ENCODE results near the gene LNX2.

The LNX2 gene

GRCh38 chr13:27578121-27579030 is 42.0 kb downstream of the LNX2 start:
- Histone ChIP-seq H3K9me3 (ENCODE audit: insufficient read depth, low read length) (no peaks in the 10 kb centered on the region), H3K9ac (ENCODE audit: low read length) (no peak overlapping the region), H3K79me2 (ENCODE audit: low read length) (peaks cover 23% of the 10 kb centered on the region), H4K20me1 (ENCODE audit: insufficient read depth, low read length) (peaks cover 9% of the 10 kb centered on the region), H2AFZ (ENCODE audit: low read depth, low read length) (no peak overlapping the region), H3K4me1 (ENCODE audit: low read length) (no peaks in the 10 kb centered on the region), H3K36me3 (replicated peaks; ENCODE audit: low read depth, low read length) (peaks cover 47% of the 10 kb centered on the region), H3K4me3 (ENCODE audit: low read length) (no peak overlapping the region), H3K4me2 (ENCODE audit: low read length) (no peak overlapping the region), H3K27ac (ENCODE audit: low read length) (no peak overlapping the region), H3K27me3 (ENCODE audit: low read depth, low read length) (no peaks in the 10 kb centered on the region)
- TF ChIP-seq CTCF (IDR thresholded peaks at IDR 0.05; ENCODE audit: low read depth, low read length) = no peak
- TF ChIP-seq EZH2phosphoT487 (IDR thresholded peaks at IDR 0.05; ENCODE audit: low read depth) = no peak

- Histone ChIP-seq H3K9me3 (ENCODE audit: insufficient read depth, low read length) (no peaks in the 10 kb centered on the region), H3K4me1 (ENCODE audit: low read length) (peaks cover 20% of the 10 kb centered on the region), H3K27me3 (ENCODE audit: low read depth, low read length) (no peaks in the 10 kb centered on the region), H4K20me1 (ENCODE audit: insufficient read depth, low read length) (0 out of 2 replicates have a peak, but pooled peaks cover 6% of the 10 kb centered on the region), H3K36me3 (replicated peaks; ENCODE audit: low read depth, low read length) (peaks cover 29% of the 10 kb centered on the region), H3K27ac (ENCODE audit: low read length) (no peak overlapping the region), H3K4me2 (ENCODE audit: low read length) (no peak overlapping the region), H3K79me2 (ENCODE audit: low read length) (peaks cover 19% of the 10 kb centered on the region), H3K9ac (ENCODE audit: low read length) (no peak overlapping the region), H2AFZ (ENCODE audit: low read depth, low read length) (no peak overlapping the region), H3K4me3 (ENCODE audit: low read length) (no peak overlapping the region)
- no peak for TF ChIP-seq EZH2phosphoT487 (IDR thresholded peaks at IDR 0.05; ENCODE audit: low read depth)
- no peak for TF ChIP-seq CTCF (IDR thresholded peaks at IDR 0.05; ENCODE audit: low read depth, low read length)
These were observed 45.7 kb downstream of the LNX2 start for GRCh38 chr13:27574661-27575060.

GRCh38 chr13:27573265-27573664 is 47.1 kb downstream of the LNX2 start:
- H3K9ac ChIP-seq (ENCODE audit: low read length) = no peak overlapping the region
- peaks cover 26% of the 10 kb centered on the region for H3K4me1 ChIP-seq (ENCODE audit: low read length)
- no peaks in the 10 kb centered on the region for H3K27me3 ChIP-seq (ENCODE audit: low read depth, low read length)
- no peak overlapping the region for H3K27ac ChIP-seq (ENCODE audit: low read length)
- TF ChIP-seq CTCF (IDR thresholded peaks at IDR 0.05; ENCODE audit: low read depth, low read length) (no peak), EZH2phosphoT487 (IDR thresholded peaks at IDR 0.05; ENCODE audit: low read depth) (no peak)
- H4K20me1 ChIP-seq (ENCODE audit: insufficient read depth, low read length) = 0 out of 2 replicates have a peak, but pooled peaks cover 2% of the 10 kb centered on the region
- no peaks in the 10 kb centered on the region for H3K9me3 ChIP-seq (ENCODE audit: insufficient read depth, low read length)
- no peak overlapping the region for H2AFZ ChIP-seq (ENCODE audit: low read depth, low read length)
- H3K4me3 ChIP-seq (ENCODE audit: low read length) = no peak overlapping the region
- H3K4me2 ChIP-seq (ENCODE audit: low read length) = no peak overlapping the region
- peaks cover 19% of the 10 kb centered on the region; the same call in 1 of the 2 replicates for H3K79me2 ChIP-seq (ENCODE audit: low read length)
- peaks cover 26% of the 10 kb centered on the region for H3K36me3 ChIP-seq (replicated peaks; ENCODE audit: low read depth, low read length)

- Histone ChIP-seq H3K9me3 (ENCODE audit: insufficient read depth, low read length) (no peaks in the 10 kb centered on the region), H3K9ac (ENCODE audit: low read length) (no peak overlapping the region), H3K79me2 (ENCODE audit: low read length) (peaks cover 19% of the 10 kb centered on the region; the same call in 1 of the 2 replicates), H3K4me1 (ENCODE audit: low read length) (peaks cover 26% of the 10 kb centered on the region), H3K4me2 (ENCODE audit: low read length) (no peak overlapping the region), H3K36me3 (replicated peaks; ENCODE audit: low read depth, low read length) (peaks cover 31% of the 10 kb centered on the region), H3K27ac (ENCODE audit: low read length) (no peak overlapping the region), H2AFZ (ENCODE audit: low read depth, low read length) (no peak overlapping the region), H4K20me1 (ENCODE audit: insufficient read depth, low read length) (no peaks in the 10 kb centered on the region), H3K4me3 (ENCODE audit: low read length) (no peak overlapping the region), H3K27me3 (ENCODE audit: low read depth, low read length) (no peaks in the 10 kb centered on the region)
- no peak for TF ChIP-seq CTCF (IDR thresholded peaks at IDR 0.05; ENCODE audit: low read depth, low read length)
- no peak for TF ChIP-seq EZH2phosphoT487 (IDR thresholded peaks at IDR 0.05; ENCODE audit: low read depth)
These were observed 48.0 kb downstream of the LNX2 start for GRCh38 chr13:27572234-27572901.
